Measurements from ENCODE around the gene SPA17.

GRCh38 chr11:124678416-124678815 is 4.7 kb downstream of the SPA17 start:
- TF ChIP-seq CTCF (IDR thresholded peaks at IDR 0.05) (no peak), EZH2 (IDR thresholded peaks at IDR 0.05) (no peak)
